HG03196 (cell line): ENCODE measurements around the gene KIF26B.

ENCODE experiments used
- ATAC-seq: cut with Tn5 transposase; IDR thresholded peaks from one replicate; pipeline ENCODE4 v1.9.1; 2021; ENCODE audit not compliant: unreplicated experiment

Gene KIF26B

GRCh38 chr1:245542365-245542764 lies 387.6 kb downstream of the KIF26B start:
- no peak for ATAC-seq

GRCh38 chr1:245544236-245544635 lies 389.5 kb downstream of the KIF26B start:
- no peak for ATAC-seq

DNA sequence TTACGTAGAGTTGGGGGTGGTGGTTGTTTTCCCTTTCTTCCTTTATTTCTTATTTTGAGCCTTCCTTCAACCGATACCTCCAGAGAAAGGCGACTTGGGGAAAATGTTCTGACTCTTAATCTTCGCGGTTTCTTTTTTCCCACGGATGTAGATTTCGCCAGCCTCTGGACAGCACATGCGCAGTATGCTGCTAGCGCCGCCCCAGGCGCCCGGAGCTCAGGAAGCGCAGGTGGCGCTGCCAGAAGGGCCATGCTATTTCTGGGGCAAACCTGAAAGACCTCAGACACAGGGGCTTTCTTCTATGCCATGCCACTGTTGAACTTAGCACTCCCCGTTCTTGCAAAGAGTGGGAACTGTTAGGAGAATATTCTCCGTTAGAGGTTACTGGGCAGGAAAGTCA lies 392.1 kb downstream of the KIF26B start:
- ATAC-seq: no peak

DNA sequence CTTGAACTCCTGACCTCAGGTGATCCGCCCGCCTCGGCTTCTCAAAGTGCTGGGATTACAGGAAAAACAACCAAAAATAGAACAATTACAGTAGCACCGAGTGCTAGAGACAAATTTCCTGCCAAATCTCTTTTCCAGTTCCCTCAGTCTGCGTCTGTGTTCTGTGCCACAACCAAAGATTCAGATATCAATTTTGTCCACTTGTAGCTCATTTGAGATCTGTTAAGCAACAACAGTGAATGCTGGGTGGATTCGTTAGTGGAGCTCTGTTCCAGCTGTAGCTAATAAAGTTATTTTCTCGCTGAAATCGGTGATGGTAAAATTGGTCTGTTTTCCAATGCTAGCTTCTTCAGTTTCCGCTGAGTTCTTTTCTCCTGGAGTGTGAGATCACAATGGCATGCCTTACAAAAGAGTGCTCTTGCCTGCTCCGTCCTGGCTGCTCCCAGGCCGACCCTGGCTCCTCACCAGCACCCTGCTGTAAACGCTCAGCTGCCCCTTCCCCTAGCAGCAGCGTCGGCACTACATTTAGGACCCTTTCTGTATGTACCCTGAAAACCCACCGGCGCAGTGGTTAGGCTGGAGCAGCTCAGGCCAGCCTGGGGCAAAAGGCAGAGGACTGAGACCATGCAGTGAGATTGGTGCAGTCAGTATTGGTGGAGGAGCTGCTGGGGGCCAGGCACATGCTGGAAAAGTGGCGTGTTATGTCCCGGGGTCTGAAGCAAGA lies 395.4 kb downstream of the KIF26B start:
- no peak for ATAC-seq

GRCh38 chr1:245550720-245551043 lies 395.9 kb downstream of the KIF26B start:
- ATAC-seq: no peak

- no peak for ATAC-seq
These were observed 396.8 kb downstream of the KIF26B start for GRCh38 chr1:245551536-245551935.

DNA sequence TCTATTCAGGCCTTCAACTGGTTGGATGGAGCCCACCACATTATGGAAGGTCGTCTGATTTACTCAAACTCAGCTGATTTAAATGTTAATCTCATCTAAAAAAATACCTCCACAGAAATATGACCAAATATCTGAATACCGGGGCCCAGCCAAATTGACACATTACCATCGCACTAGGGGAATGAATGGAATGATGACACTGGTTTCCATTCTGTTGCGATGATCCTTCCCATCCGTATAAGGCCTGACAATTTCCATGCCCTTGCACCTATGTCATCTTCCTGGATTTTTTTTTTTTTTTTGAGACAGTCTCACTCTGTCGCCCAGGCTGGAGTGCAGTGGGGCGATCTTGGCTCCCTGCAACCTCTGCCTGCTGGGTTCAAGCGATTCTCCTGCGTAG lies 397.5 kb downstream of the KIF26B start:
- ATAC-seq: no peak

DNA sequence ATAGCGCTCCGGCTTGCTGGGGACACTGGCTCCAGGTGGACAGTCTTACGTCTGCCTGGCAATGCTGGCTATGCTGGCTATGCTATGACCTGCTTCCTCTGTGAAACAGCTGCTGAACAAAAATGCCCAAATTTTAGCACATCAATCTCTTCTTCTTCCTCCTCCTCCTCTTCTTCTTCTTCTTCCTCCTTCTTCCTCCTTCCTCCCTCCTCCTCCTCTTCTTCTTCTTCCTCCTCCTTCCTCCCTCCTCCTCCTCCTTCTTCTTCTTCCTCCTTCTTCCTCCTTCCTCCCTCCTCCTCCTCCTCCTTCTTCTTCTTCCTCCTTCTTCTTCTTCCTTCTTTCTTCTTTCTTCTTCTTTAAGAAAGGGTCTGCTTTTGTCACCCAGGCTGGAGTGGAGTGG lies 401.3 kb downstream of the KIF26B start:
- ATAC-seq: no peak

DNA sequence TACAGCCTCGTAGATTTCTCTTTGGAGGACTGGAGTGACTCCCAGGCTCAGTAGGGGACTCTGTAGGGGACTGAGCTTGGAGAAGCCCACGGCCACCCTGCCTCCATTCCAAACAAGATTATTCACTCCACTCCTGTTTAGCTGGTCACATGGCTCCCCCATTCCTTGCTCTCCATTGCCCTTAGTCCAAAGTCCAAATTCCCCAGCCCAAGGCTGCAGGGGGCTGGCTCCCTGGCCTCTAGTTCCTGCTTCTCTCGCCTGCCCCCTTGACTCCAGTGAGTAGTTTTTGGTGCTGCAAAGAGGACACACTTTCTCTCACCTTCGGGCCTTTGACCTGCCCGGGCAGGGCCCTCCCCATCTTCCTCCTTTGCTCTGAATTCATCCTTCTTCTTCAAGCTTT lies 403.3 kb downstream of the KIF26B start:
- ATAC-seq: no peak

GRCh38 chr1:245560316-245560859 lies 405.6 kb downstream of the KIF26B start:
- no peak for ATAC-seq

- no peak for ATAC-seq
These were observed 407.0 kb downstream of the KIF26B start for GRCh38 chr1:245561665-245562234.

- ATAC-seq: no peak
These were observed 411.3 kb downstream of the KIF26B start for GRCh38 chr1:245566134-245566533.

DNA sequence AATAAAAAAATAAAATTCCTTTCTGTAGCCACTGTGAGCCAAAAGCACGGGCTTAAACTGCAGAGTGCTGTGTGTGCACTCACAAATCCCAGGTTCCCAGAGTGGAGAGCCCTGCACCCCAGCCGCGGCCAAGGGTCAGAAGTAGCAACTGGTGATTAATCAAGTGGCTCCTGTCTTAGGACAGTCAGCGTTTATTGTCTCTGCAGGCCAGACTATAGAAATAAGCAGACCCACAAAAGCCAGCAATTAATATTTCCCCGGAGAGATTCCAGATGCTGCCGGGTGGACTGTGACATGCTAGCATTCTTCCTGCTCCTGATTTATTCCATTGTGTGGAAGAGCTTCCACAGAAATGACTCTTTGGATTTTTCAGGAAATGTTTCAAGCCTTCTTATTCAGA lies 412.2 kb downstream of the KIF26B start:
- no peak for ATAC-seq

- ATAC-seq: no peak
These were observed 417.1 kb downstream of the KIF26B start for GRCh38 chr1:245571815-245572294.

GRCh38 chr1:245572709-245573108 lies 417.9 kb downstream of the KIF26B start:
- ATAC-seq: no peak

DNA sequence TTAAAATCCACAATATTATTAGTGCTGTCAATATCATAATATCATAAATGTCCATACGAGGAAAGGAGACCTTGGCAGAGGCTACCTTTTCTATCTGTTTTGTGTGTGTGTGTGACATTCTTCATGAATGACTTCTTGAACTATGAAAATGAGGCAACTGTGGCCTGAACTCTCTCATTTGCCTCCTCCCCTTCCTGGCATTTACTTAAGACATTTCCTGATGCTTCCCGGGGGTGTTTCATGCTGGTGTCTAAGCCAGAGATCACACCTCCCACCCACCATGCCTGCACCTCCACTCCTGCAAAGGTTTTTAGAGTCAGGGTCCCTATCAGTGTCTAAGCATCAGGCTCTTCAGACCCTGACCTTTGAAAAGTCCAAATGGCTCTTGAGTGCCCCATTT lies 420.9 kb downstream of the KIF26B start:
- ATAC-seq: no peak

DNA sequence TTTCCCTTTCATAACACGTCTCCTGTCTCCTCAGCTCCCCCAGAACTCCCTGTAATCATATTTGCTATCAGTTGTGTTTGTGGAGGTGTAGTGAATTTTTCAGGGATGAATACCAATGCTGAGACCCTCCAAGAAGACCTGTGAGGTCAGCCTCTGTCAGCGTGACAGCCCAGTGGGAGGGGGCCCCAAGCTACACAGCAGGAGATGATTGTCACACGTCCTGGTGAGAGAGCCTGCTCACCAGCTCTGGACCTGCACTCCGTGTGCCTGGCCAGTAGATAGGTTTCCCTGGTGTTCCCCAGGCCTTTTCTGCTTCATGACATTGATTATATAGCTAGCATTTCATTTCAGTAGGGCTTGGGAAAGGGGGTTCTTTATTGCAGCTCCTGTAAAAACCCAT lies 421.5 kb downstream of the KIF26B start:
- no peak for ATAC-seq

DNA sequence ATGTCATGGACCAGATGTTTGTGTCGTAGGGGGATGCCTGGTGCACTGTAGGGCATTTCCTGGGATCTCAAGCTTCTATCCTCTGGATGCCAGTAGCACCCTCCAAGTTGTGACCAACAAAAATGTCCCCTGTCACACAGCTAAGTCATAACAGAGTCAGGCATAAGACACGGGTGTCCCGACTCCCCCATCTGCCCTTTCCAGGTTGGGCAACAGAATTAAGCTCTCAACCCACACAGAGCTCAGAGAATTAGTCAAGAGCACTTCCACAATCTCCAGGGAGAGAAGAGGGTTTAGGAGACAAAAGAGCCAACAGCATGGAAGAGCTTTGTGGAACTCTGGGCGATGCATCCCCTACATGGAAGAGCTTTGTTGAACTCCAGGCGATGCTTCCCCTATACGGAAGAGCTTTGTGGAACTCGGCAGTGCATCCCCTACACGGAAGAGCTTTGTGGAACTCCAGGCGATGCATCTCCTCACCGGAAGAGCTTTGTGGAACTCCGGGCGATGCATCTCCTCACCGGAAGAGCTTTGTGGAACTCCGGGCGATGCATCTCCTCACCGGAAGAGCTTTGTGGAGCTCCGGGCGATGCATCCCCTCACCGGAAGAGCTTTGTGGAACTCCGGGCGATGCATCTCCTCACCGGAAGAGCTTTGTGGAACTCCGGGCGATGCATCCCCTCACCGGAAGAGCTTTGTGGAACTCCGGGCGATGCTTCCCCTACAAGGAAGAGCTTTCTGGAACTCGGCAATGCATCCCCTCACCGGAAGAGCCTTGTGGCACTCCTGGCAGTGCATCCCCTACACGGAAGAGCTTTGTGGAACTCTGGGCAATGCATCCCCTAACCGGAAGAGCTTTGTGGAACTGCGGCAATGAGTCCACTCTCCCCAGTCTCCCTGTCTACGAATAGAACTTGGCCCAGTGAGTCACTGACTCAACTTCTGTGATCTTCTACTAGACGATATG lies 422.7 kb downstream of the KIF26B start:
- no peak for ATAC-seq

- no peak for ATAC-seq
These were observed 423.5 kb downstream of the KIF26B start for GRCh38 chr1:245578308-245578707.

GRCh38 chr1:245578771-245579170 lies 424.0 kb downstream of the KIF26B start:
- ATAC-seq: no peak

DNA sequence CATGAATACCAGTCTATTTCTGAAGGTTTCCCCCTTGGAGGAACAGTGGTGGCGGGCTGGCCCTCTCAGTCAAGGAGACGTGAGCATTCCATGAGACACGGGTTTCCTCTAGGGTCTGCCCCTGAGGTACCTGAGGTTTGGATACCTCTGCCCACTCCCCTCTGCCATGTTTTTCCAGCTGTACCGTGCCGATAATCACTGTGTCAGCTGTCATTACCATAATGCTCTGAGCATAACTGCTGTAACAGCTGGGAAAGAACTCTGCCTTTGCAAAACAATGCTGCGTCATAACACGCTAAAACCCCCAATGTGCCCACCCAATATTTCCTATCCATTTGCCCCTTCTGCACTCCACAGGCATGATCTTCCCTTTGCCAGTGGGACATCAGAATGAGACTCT lies 425.1 kb downstream of the KIF26B start:
- ATAC-seq: no peak

GRCh38 chr1:245580651-245581050 lies 425.9 kb downstream of the KIF26B start:
- no peak for ATAC-seq
